Measurements from ENCODE around the gene BANP. TPM values are rescaled to one million over a fixed set of nuclear protein-coding genes. Genes with fewer than 3 reads are reported as not detected.

The BANP gene
- total RNA-seq, 3 donors from 2014 or later, result 21.9 to 45.4 (median 32.4) TPM

GRCh38 chr16:87958632-87959031 is 7.4 kb downstream of the BANP start:
- Histone ChIP-seq H3K9me3 (no peaks in the 10 kb centered on the region), H3K27ac (no peak overlapping the region), H3K4me3 (no peak overlapping the region), H3K4me1 (peaks cover 16 to 26% of the 10 kb centered on the region in 2 donors), H3K27me3 (no peaks in the 10 kb centered on the region), H3K36me3 (no peaks in the 10 kb centered on the region)
- intact Hi-C loops (cut with DNase I; ENCODE audit: low total_unique reads), result no loop called here
- TF ChIP-seq CTCF (IDR thresholded peaks at IDR 0.05), result no peak
- no peak for TF ChIP-seq POLR2A (IDR thresholded peaks at IDR 0.05)
- no peak for TF ChIP-seq POLR2AphosphoS5 (IDR thresholded peaks at IDR 0.05)
- DNase-seq (ENCODE audit: low spot score in 2 of 2), result no peak

- peak overlapping the region in 1 of 3 donors; percentile 2 for H3K4me3 ChIP-seq
- intact Hi-C loops (cut with DNase I; ENCODE audit: low total_unique reads), result no loop called here
- no peak for TF ChIP-seq POLR2A (IDR thresholded peaks at IDR 0.05)
- no peak for TF ChIP-seq CTCF (IDR thresholded peaks at IDR 0.05)
- TF ChIP-seq POLR2AphosphoS5 (IDR thresholded peaks at IDR 0.05), result no peak
- H3K36me3 ChIP-seq, result no peaks in the 10 kb centered on the region
- DNase-seq (ENCODE audit: low spot score in 2 of 2), result no peak
- H3K9me3 ChIP-seq, result no peaks in the 10 kb centered on the region
- no peak overlapping the region for H3K27ac ChIP-seq
- H3K4me1 ChIP-seq, result peaks cover 15 to 17% of the 10 kb centered on the region in 2 donors
- H3K27me3 ChIP-seq, result no peaks in the 10 kb centered on the region
Observed at GRCh38 chr16:87959391-87959990, 8.3 kb downstream of the BANP start.

GRCh38 chr16:87960296-87960695 is 9.1 kb downstream of the BANP start:
- DNase-seq (ENCODE audit: low spot score in 2 of 2), result no peak
- peaks cover 9% of the 10 kb centered on the region in 2 donors for H3K4me1 ChIP-seq
- no peaks in the 10 kb centered on the region for H3K9me3 ChIP-seq
- no peak overlapping the region for H3K27ac ChIP-seq
- H3K36me3 ChIP-seq, result no peaks in the 10 kb centered on the region
- TF ChIP-seq POLR2A (IDR thresholded peaks at IDR 0.05), result no peak
- TF ChIP-seq POLR2AphosphoS5 (IDR thresholded peaks at IDR 0.05), result no peak
- no peak for TF ChIP-seq CTCF (IDR thresholded peaks at IDR 0.05)
- intact Hi-C loops (cut with DNase I; ENCODE audit: low total_unique reads), result no loop called here
- no peaks in the 10 kb centered on the region for H3K27me3 ChIP-seq
- no peak overlapping the region for H3K4me3 ChIP-seq

GRCh38 chr16:87960852-87961251 is 9.6 kb downstream of the BANP start:
- H3K36me3 ChIP-seq, result no peaks in the 10 kb centered on the region
- H3K4me1 ChIP-seq, result peaks cover 8 to 14% of the 10 kb centered on the region in 2 donors
- no peak overlapping the region for H3K27ac ChIP-seq
- DNase-seq (ENCODE audit: low spot score in 2 of 2), result no peak
- H3K27me3 ChIP-seq, result no peaks in the 10 kb centered on the region
- intact Hi-C loops (cut with DNase I; ENCODE audit: low total_unique reads), result no loop called here
- no peak overlapping the region for H3K4me3 ChIP-seq
- H3K9me3 ChIP-seq, result no peaks in the 10 kb centered on the region
- TF ChIP-seq CTCF (IDR thresholded peaks at IDR 0.05), result no peak
- no peak for TF ChIP-seq POLR2A (IDR thresholded peaks at IDR 0.05)
- TF ChIP-seq POLR2AphosphoS5 (IDR thresholded peaks at IDR 0.05), result no peak

- intact Hi-C loops (cut with DNase I; ENCODE audit: low total_unique reads), result no loop called here
- H3K9me3 ChIP-seq, result no peaks in the 10 kb centered on the region
- TF ChIP-seq POLR2AphosphoS5 (IDR thresholded peaks at IDR 0.05), result no peak
- no peak for TF ChIP-seq POLR2A (IDR thresholded peaks at IDR 0.05)
- TF ChIP-seq CTCF (IDR thresholded peaks at IDR 0.05), result no peak
- no peak for DNase-seq (ENCODE audit: low spot score in 2 of 2)
- H3K4me3 ChIP-seq, result no peak overlapping the region
- H3K4me1 ChIP-seq, result peaks cover 7 to 8% of the 10 kb centered on the region in 2 donors
- no peaks in the 10 kb centered on the region for H3K36me3 ChIP-seq
- H3K27me3 ChIP-seq, result no peaks in the 10 kb centered on the region
- no peak overlapping the region for H3K27ac ChIP-seq
Observed at GRCh38 chr16:87961623-87962022, 10.4 kb downstream of the BANP start.

Measured in breast epithelium (tissue), 4 donors.